Measurements from ENCODE around the gene TLR1.

TLR1 gene

GRCh38 chr4:38804654-38805295 lies at the start of gene TLR1:
TSS of gene TLR1 (minus strand) at chr4:38804791. CDS start at chr4:38798831, 5,960 bp downstream.
- Mint-ChIP-seq H3K4me3 (peak within 1 kb of the TSS; percentile 77), H3K36me3 (ENCODE audit: low read depth) (peaks cover 29% of the 10 kb centered on the region), H3K4me1 (peaks cover 38% of the 10 kb centered on the region), H3K9me3 (peaks cover 21% of the 10 kb centered on the region), H3K27ac (peak within 1 kb of the TSS; percentile 88), H3K27me3 (no peaks in the 10 kb centered on the region)
- ATAC-seq (peak; percentile 35), DNase-seq (no peak)

DNA sequence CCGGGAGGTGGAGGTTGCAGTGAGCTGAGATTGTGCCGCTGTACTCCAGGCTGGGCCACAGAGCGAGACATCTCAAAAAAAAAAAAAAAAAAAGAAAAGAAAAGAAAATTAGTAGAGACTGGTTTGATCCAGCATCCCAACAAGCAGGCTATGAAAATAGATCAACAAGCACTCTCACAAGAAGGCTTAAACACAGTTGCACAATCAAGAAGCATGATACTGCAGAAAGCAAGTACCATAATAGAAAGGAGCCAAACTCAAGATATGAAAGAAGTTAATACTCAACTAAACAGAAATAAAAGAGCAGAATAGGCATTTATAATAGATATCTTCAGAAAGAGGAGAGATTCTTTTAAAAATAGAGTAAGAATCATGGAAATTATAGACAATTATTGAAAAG lies 41.4 kb upstream of the TLR1 start:
- Mint-ChIP-seq H3K27ac (no peak overlapping the region), H3K4me3 (no peak overlapping the region), H3K27me3 (no peaks in the 10 kb centered on the region), H3K9me3 (peaks cover 14% of the 10 kb centered on the region), H3K4me1 (no peaks in the 10 kb centered on the region), H3K36me3 (ENCODE audit: low read depth) (peaks cover 4% of the 10 kb centered on the region)
- no peak for DNase-seq
- ATAC-seq: no peak

DNA sequence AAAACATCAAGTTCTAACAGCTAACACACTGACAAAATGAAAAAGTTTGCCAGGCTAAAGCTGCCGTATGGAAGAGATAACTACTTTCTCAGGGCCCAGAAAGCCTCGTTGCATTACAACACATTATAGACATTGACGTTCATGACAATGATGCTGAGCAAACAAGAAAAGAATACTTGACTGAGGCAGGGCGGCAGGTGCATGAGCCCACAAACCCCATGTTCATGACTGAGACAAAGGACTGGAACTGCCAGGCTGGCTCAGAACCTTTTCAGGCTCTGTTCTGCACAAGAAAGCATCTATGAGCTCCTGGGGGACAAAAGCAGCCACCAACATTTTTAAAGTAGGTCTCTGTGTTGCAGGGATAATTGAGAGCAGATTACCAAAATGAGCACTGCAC lies 38.4 kb upstream of the TLR1 start:
- Mint-ChIP-seq H3K4me1 (peaks cover 7% of the 10 kb centered on the region), H3K36me3 (ENCODE audit: low read depth) (no peaks in the 10 kb centered on the region), H3K27ac (no peak overlapping the region), H3K27me3 (no peaks in the 10 kb centered on the region), H3K4me3 (no peak overlapping the region), H3K9me3 (peaks cover 8% of the 10 kb centered on the region)
- ATAC-seq (no peak), DNase-seq (no peak)

GRCh38 chr4:38837849-38838248 lies 33.3 kb upstream of the TLR1 start:
- peak overlapping the region; percentile 6 for H3K27ac Mint-ChIP-seq
- H3K36me3 Mint-ChIP-seq (ENCODE audit: low read depth): peaks cover 20% of the 10 kb centered on the region
- no peak overlapping the region for H3K4me3 Mint-ChIP-seq
- peaks cover 16% of the 10 kb centered on the region for H3K9me3 Mint-ChIP-seq
- DNase-seq (no peak), ATAC-seq (peak; percentile 57)
- H3K4me1 Mint-ChIP-seq: peaks cover 19% of the 10 kb centered on the region
- no peaks in the 10 kb centered on the region for H3K27me3 Mint-ChIP-seq

DNA sequence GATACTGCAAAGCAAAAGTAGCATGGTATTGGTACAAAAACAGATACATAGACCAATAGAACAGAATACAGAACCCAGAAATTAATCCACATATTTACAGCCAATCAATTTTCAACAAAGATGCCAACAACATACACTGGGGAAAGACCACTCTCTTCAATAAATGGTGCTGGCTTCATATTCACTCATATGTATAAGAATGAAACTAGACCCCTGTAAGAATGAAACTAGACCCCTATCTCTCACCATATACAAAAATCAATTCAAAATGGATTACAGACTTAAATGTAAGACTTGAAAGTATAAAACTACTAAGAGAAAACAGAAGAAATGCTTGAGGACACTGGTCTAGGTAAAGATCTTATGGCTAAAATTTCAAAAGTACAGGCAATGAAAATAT lies 32.7 kb upstream of the TLR1 start:
- Mint-ChIP-seq H3K4me3 (no peak overlapping the region), H3K27ac (peak overlapping the region; percentile 6), H3K9me3 (peaks cover 16% of the 10 kb centered on the region), H3K36me3 (ENCODE audit: low read depth) (peaks cover 20% of the 10 kb centered on the region), H3K27me3 (no peaks in the 10 kb centered on the region), H3K4me1 (peaks cover 19% of the 10 kb centered on the region)
- ATAC-seq (peak; percentile 43), DNase-seq (no peak)

DNA sequence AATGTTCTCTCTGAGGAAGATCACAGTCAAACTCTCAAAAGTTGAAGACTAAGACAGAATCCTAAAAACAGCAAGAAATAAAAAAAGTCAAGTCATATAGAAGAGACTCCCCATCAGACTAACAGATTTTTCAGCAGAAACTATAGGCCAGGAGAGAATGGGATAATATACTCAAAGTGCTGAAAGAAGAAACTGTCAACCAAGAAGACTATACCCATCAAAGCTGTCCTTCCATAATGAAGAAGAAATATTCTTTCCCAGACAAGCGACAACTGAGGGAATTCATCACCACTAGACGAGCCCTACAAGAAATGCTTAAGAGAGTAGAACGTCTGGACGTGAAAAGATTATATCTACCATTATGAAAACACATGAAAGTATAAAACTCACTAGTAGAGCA lies 30.0 kb upstream of the TLR1 start:
- no peaks in the 10 kb centered on the region for H3K27me3 Mint-ChIP-seq
- H3K4me3 Mint-ChIP-seq: no peak overlapping the region
- H3K4me1 Mint-ChIP-seq: peaks cover 19% of the 10 kb centered on the region
- ATAC-seq (no peak), DNase-seq (no peak)
- H3K27ac Mint-ChIP-seq: no peak overlapping the region
- peaks cover 16% of the 10 kb centered on the region for H3K9me3 Mint-ChIP-seq
- peaks cover 20% of the 10 kb centered on the region for H3K36me3 Mint-ChIP-seq (ENCODE audit: low read depth)

DNA sequence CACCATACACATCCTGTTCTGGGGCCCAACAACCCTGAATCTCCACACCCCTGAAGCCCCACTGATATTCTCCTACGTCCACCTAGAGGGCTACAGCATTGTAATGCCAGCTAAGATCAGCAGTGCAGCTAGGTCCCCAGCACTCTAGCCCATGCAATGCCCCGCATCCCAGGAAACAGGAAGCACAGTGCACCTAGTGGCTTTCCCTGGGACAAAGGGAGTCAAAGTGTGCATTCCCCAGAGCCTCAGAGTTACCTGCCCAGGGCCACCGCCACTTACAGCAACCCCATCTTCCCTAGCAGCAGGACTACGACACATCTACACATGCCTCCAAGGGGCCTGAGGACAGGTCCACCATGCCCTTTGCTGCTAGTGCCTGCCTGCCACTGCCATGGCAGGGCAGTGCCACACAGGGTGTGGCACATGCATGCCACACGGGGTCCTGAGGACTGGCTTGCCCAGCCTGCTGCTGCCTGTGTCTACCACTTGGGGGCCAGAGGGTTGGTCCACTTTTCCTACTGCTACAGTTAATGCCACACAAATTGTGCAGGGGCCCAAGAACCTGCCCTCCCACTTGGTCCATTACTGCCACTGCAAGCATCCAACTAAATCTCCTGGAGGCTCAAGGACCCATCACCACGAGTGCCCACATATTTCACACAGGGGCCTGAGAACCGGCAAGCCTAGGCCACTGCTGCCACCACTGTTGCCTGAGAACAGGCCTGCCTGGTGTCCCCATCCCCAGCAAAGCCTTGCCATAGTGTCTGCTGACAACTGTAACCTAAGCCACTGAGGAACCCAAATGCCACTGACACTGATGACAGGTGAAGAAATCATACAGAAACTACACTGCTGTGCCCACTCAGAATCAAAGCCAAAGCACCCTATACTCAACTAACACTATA lies 28.3 kb upstream of the TLR1 start:
- DNase-seq (no peak), ATAC-seq (peak; percentile 40)
- H3K27ac Mint-ChIP-seq: no peak overlapping the region
- no peaks in the 10 kb centered on the region for H3K27me3 Mint-ChIP-seq
- H3K9me3 Mint-ChIP-seq: peaks cover 16% of the 10 kb centered on the region
- H3K4me3 Mint-ChIP-seq: no peak overlapping the region
- peaks cover 11% of the 10 kb centered on the region for H3K4me1 Mint-ChIP-seq
- H3K36me3 Mint-ChIP-seq (ENCODE audit: low read depth): peaks cover 20% of the 10 kb centered on the region

GRCh38 chr4:38832206-38832605 lies 27.6 kb upstream of the TLR1 start:
- Mint-ChIP-seq H3K4me1 (peaks cover 4% of the 10 kb centered on the region), H3K27ac (no peak overlapping the region), H3K36me3 (ENCODE audit: low read depth) (peaks cover 20% of the 10 kb centered on the region), H3K27me3 (no peaks in the 10 kb centered on the region), H3K9me3 (peaks cover 16% of the 10 kb centered on the region), H3K4me3 (no peak overlapping the region)
- no peak for ATAC-seq
- DNase-seq: no peak

GRCh38 chr4:38831653-38832052 lies 27.1 kb upstream of the TLR1 start:
- Mint-ChIP-seq H3K27ac (no peak overlapping the region), H3K9me3 (peaks cover 16% of the 10 kb centered on the region), H3K4me1 (no peaks in the 10 kb centered on the region), H3K4me3 (no peak overlapping the region), H3K27me3 (no peaks in the 10 kb centered on the region), H3K36me3 (ENCODE audit: low read depth) (peaks cover 20% of the 10 kb centered on the region)
- no peak for DNase-seq
- no peak for ATAC-seq

DNA sequence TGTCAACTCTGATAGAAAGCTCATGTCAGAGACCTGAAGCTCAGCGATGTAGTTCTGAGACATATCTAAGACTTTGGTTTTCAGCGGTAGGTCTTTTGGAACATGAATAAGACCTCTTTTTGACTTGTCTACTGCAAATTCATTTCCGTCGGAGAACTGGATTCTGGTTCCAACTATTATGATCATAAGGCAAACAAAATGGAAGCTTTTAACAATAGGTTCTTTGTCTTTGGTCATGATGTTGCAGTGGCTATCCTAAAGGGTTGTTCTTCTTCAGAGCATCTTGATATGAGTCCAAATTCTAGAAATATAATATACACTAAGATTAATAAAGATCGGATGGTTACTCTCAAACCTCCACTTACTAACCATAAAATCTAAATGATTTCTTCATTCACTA lies 24.6 kb upstream of the TLR1 start:
- ATAC-seq (no peak), DNase-seq (no peak)
- Mint-ChIP-seq H3K4me3 (no peak overlapping the region), H3K36me3 (ENCODE audit: low read depth) (peaks cover 7% of the 10 kb centered on the region), H3K27ac (no peak overlapping the region), H3K4me1 (no peaks in the 10 kb centered on the region), H3K27me3 (no peaks in the 10 kb centered on the region), H3K9me3 (peaks cover 8% of the 10 kb centered on the region)

DNA sequence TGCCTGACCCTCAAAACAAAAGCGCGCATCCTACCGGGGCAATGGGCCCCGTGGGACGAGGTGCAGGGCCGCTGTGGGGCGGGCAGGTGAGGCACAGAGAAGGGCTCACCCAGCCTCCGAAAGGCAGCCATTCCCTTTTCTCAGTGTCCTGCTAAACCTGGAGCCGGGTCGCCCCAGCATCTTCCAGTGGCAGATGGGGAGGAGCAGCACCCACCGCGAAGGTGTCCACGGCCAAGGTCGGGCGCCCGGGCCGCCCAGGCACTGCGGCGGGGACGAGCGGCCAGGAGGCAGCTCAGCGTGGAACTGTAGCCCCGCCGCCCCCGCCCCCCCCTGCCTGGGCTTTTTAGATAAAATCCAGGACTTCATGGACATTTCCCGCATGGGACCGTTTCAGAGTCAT lies 19.2 kb upstream of the TLR1 start:
- no peak for DNase-seq
- no peak for ATAC-seq
- Mint-ChIP-seq H3K9me3 (peaks cover 22% of the 10 kb centered on the region), H3K36me3 (ENCODE audit: low read depth) (peaks cover 11% of the 10 kb centered on the region), H3K27ac (no peak overlapping the region), H3K4me3 (no peak overlapping the region), H3K27me3 (no peaks in the 10 kb centered on the region), H3K4me1 (peaks cover 19% of the 10 kb centered on the region)

- ATAC-seq (no peak), DNase-seq (no peak)
- H3K4me3 Mint-ChIP-seq: no peak overlapping the region
- no peaks in the 10 kb centered on the region for H3K27me3 Mint-ChIP-seq
- peaks cover 11% of the 10 kb centered on the region for H3K36me3 Mint-ChIP-seq (ENCODE audit: low read depth)
- no peak overlapping the region for H3K27ac Mint-ChIP-seq
- peaks cover 22% of the 10 kb centered on the region for H3K9me3 Mint-ChIP-seq
- peaks cover 24% of the 10 kb centered on the region for H3K4me1 Mint-ChIP-seq
Observed at GRCh38 chr4:38822748-38823303, 18.2 kb upstream of the TLR1 start.

DNA sequence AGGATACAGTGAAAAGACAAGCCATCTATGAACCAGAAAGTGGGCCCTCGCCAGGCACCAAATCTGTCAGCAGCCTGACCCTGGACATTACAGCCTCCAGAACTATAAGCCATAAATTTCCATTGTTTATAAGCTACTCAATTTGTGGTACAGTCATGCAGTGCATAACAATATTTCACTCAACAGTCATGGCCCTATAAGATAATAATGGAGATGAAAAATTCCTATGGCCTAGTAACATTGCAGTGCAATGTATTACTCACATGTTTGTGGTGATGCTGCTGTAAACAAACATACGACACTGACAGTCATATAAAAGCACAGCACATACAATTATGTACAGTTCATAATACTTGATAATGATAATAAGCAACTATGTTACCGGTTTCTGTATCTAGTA lies 17.1 kb upstream of the TLR1 start:
- H3K27ac Mint-ChIP-seq: no peak overlapping the region
- H3K27me3 Mint-ChIP-seq: no peaks in the 10 kb centered on the region
- ATAC-seq (no peak), DNase-seq (no peak)
- peaks cover 24% of the 10 kb centered on the region for H3K4me1 Mint-ChIP-seq
- peaks cover 22% of the 10 kb centered on the region for H3K9me3 Mint-ChIP-seq
- H3K4me3 Mint-ChIP-seq: no peak overlapping the region
- peaks cover 11% of the 10 kb centered on the region for H3K36me3 Mint-ChIP-seq (ENCODE audit: low read depth)

- ATAC-seq (no peak), DNase-seq (no peak)
- peaks cover 17% of the 10 kb centered on the region for H3K9me3 Mint-ChIP-seq
- H3K4me1 Mint-ChIP-seq: peaks cover 32% of the 10 kb centered on the region
- H3K36me3 Mint-ChIP-seq (ENCODE audit: low read depth): peaks cover 11% of the 10 kb centered on the region
- H3K4me3 Mint-ChIP-seq: no peak overlapping the region
- peak overlapping the region; percentile 55 for H3K27ac Mint-ChIP-seq
- H3K27me3 Mint-ChIP-seq: peaks cover 2% of the 10 kb centered on the region
Observed at GRCh38 chr4:38820329-38821061, 15.9 kb upstream of the TLR1 start.

Data from activated naive CD8-positive, alpha-beta T cell treated with anti-CD3 and anti-CD28 coated beads, Interleukin-2, amount 50 U/mL, for 24 hours (primary cell).